Measurements from ENCODE around the gene ADAMTS6. TPM values are rescaled to one million over a fixed set of nuclear protein-coding genes. Genes with fewer than 3 reads are reported as not detected.

Gene ADAMTS6
- polyA plus RNA-seq, 2 of the 4 experiments (the other 2 are of a cell fraction), result 0.22 to 0.66 TPM

- no peak for DNase-seq (ENCODE audit: low read depth in 1 of 2, low spot score in 1 of 2)
- no peaks in the 10 kb centered on the region for H3K9me3 ChIP-seq
- no peak for TF ChIP-seq CEBPB (IDR thresholded peaks at IDR 0.05)
- no peak for TF ChIP-seq FOSL2 (IDR thresholded peaks at IDR 0.05)
- no peak for TF ChIP-seq FOSL2 (CRISPR knock-in tag; IDR thresholded peaks at IDR 0.05)
- no peak for TF ChIP-seq TP53 (CRISPR knock-in tag; IDR thresholded peaks at IDR 0.05)
- TF ChIP-seq JUN (IDR thresholded peaks at IDR 0.05), result no peak
- no peak for TF ChIP-seq GATA3 (IDR thresholded peaks at IDR 0.05; ENCODE audit: borderline replicate concordance)
- no peak for TF ChIP-seq BCL3 (IDR thresholded peaks at IDR 0.05)
- TF ChIP-seq RAD21 (conservative IDR thresholded peaks at IDR 0.05 in 1 of 2, IDR thresholded peaks at IDR 0.05 in 1 of 2), result no peak
- no peak for TF ChIP-seq FOSB (CRISPR knock-in tag; IDR thresholded peaks at IDR 0.05)
- TF ChIP-seq, protein P1, sequence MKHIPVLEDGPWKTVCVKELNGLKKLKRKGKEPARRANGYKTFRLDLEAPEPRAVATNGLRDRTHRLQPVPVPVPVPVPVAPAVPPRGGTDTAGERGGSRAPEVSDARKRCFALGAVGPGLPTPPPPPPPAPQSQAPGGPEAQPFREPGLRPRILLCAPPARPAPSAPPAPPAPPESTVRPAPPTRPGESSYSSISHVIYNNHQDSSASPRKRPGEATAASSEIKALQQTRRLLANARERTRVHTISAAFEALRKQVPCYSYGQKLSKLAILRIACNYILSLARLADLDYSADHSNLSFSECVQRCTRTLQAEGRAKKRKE (CRISPR knock-in tag; IDR thresholded peaks at IDR 0.05; ENCODE audit: low read depth), result no peak
- TF ChIP-seq TFCP2L1 (CRISPR knock-in tag; IDR thresholded peaks at IDR 0.05), result no peak
- TF ChIP-seq EHMT2 (IDR thresholded peaks at IDR 0.05; ENCODE audit: low read depth), result no peak
- TF ChIP-seq NPAS2 (CRISPR knock-in tag; IDR thresholded peaks at IDR 0.05; ENCODE audit: borderline replicate concordance), result no peak
- TF ChIP-seq HOXA7 (CRISPR knock-in tag; IDR thresholded peaks at IDR 0.05), result no peak
- no peak for TF ChIP-seq E2F6 (IDR thresholded peaks at IDR 0.05; ENCODE audit: borderline replicate concordance, low read depth)
- TF ChIP-seq POLR2A (IDR thresholded peaks at IDR 0.05; ENCODE audit: low read length), result no peak
- TF ChIP-seq RFX5 (IDR thresholded peaks at IDR 0.05), result no peak
- no peak for TF ChIP-seq ZFP36 (IDR thresholded peaks at IDR 0.05; ENCODE audit: borderline replicate concordance, partially characterized antibody)
- TF ChIP-seq KDM1A (IDR thresholded peaks at IDR 0.05; ENCODE audit: low read depth), result no peak
- no peak for TF ChIP-seq ZSCAN20 (CRISPR knock-in tag; IDR thresholded peaks at IDR 0.05)
- H3K27ac ChIP-seq, result no peak overlapping the region
- FAIRE-seq, result no peak
- no peak for ATAC-seq
- H3K4me1 ChIP-seq, result no peaks in the 10 kb centered on the region
- CTCF ChIA-PET, result no interaction called here
- POLR2A ChIA-PET, result no interaction called here
- no peak overlapping the region for H3K4me3 ChIP-seq
- WGBS (ENCODE audit: missing lambda C conversion rate), result 24% methylated on average over 1 of the region's 1 CpG
- no peak overlapping the region for H3K4me2 ChIP-seq
Observed at GRCh38 chr5:65307931-65308330, 173.8 kb downstream of the ADAMTS6 start.

- Histone ChIP-seq H3K4me2 (no peak overlapping the region), H3K9me3 (no peaks in the 10 kb centered on the region), H3K4me1 (no peaks in the 10 kb centered on the region), H3K27ac (no peak overlapping the region), H3K4me3 (no peak overlapping the region)
- ChIA-PET POLR2A (no interaction called here), CTCF (no interaction called here)
- TF ChIP-seq ZFP36 (IDR thresholded peaks at IDR 0.05; ENCODE audit: borderline replicate concordance, partially characterized antibody), result no peak
- TF ChIP-seq PHF8 (IDR thresholded peaks at IDR 0.05; ENCODE audit: borderline replicate concordance, low read depth), result no peak
- TF ChIP-seq ZNF302 (CRISPR knock-in tag; IDR thresholded peaks at IDR 0.05), result no peak
- DNase-seq (ENCODE audit: low read depth in 1 of 2, low spot score in 1 of 2) (no peak), FAIRE-seq (no peak), ATAC-seq (no peak)
- 8% methylated on average over 3 of the region's 3 CpGs for WGBS (ENCODE audit: missing lambda C conversion rate)
Observed at GRCh38 chr5:65307088-65307487, 174.6 kb downstream of the ADAMTS6 start.

DNA sequence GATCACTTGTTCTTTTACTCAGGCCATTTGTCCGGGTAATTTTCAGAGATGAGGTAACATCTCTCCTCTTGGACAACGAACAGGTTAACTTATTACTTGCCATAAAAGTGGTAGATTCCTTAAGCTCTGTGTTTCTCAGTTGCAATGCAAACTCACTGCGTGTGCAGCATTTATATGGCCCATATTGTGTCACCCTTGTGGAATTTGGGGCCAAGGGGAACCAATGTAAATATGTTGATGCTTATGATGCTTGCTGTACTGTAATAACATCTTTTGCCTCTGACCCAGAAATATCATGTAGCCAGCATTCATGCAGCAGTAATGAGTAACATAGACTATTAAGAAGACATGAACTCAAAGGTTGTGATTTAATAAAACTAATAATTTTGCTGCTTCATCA lies 175.8 kb downstream of the ADAMTS6 start:
- DNase-seq (ENCODE audit: low read depth in 1 of 2, low spot score in 1 of 2) (no peak), ATAC-seq (no peak), FAIRE-seq (no peak)
- H3K4me2 ChIP-seq, result no peak overlapping the region
- 38% methylated on average over 3 of the region's 3 CpGs for WGBS (ENCODE audit: missing lambda C conversion rate)
- H3K4me3 ChIP-seq, result no peak overlapping the region
- H3K27ac ChIP-seq, result no peak overlapping the region
- ChIA-PET CTCF (no interaction called here), POLR2A (no interaction called here)
- no peaks in the 10 kb centered on the region for H3K9me3 ChIP-seq
- H3K4me1 ChIP-seq, result no peaks in the 10 kb centered on the region
- TF ChIP-seq JUN (IDR thresholded peaks at IDR 0.05) (no peak), ZFP36 (IDR thresholded peaks at IDR 0.05; ENCODE audit: borderline replicate concordance, partially characterized antibody) (no peak), FOSL2 (IDR thresholded peaks at IDR 0.05) (no peak), FOSL2 (CRISPR knock-in tag; IDR thresholded peaks at IDR 0.05) (no peak), CHD2 (IDR thresholded peaks at IDR 0.05; ENCODE audit: low read length, partially characterized antibody) (no peak), EP300 (IDR thresholded peaks at IDR 0.05) (no peak), EHF (CRISPR knock-in tag; IDR thresholded peaks at IDR 0.05) (no peak), GATA3 (IDR thresholded peaks at IDR 0.05; ENCODE audit: borderline replicate concordance) (no peak), MAZ (IDR thresholded peaks at IDR 0.05; ENCODE audit: borderline replicate concordance, low read depth, low read length) (no peak), HOXB13 (CRISPR knock-in tag; IDR thresholded peaks at IDR 0.05; ENCODE audit: low read depth) (no peak), CHD4 (IDR thresholded peaks at IDR 0.05; ENCODE audit: borderline replicate concordance) (no peak), RFX5 (IDR thresholded peaks at IDR 0.05) (no peak), HEYL (CRISPR knock-in tag; IDR thresholded peaks at IDR 0.05) (no peak)
- TF ChIP-seq, protein P2, sequence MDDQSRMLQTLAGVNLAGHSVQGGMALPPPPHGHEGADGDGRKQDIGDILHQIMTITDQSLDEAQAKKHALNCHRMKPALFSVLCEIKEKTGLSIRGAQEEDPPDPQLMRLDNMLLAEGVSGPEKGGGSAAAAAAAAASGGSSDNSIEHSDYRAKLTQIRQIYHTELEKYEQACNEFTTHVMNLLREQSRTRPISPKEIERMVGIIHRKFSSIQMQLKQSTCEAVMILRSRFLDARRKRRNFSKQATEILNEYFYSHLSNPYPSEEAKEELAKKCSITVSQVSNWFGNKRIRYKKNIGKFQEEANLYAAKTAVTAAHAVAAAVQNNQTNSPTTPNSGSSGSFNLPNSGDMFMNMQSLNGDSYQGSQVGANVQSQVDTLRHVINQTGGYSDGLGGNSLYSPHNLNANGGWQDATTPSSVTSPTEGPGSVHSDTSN (IDR thresholded peaks at IDR 0.05), result no peak
- TF ChIP-seq, protein P3, sequence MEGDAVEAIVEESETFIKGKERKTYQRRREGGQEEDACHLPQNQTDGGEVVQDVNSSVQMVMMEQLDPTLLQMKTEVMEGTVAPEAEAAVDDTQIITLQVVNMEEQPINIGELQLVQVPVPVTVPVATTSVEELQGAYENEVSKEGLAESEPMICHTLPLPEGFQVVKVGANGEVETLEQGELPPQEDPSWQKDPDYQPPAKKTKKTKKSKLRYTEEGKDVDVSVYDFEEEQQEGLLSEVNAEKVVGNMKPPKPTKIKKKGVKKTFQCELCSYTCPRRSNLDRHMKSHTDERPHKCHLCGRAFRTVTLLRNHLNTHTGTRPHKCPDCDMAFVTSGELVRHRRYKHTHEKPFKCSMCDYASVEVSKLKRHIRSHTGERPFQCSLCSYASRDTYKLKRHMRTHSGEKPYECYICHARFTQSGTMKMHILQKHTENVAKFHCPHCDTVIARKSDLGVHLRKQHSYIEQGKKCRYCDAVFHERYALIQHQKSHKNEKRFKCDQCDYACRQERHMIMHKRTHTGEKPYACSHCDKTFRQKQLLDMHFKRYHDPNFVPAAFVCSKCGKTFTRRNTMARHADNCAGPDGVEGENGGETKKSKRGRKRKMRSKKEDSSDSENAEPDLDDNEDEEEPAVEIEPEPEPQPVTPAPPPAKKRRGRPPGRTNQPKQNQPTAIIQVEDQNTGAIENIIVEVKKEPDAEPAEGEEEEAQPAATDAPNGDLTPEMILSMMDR (IDR thresholded peaks at IDR 0.05), result no peak
- TF ChIP-seq, protein P4, sequence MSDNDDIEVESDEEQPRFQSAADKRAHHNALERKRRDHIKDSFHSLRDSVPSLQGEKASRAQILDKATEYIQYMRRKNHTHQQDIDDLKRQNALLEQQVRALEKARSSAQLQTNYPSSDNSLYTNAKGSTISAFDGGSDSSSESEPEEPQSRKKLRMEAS (IDR thresholded peaks at IDR 0.05), result no peak
